T47D (cell line): ENCODE measurements around the gene NRDC.
"Not testable (repeated sequence)": the region's sequence is repeated elsewhere in the genome, so short reads cannot be mapped to it uniquely, and the experiment has no call there.

Experiments used
- DNase-seq, 2 experiments: peaks; one replicate each; pipeline versions ENCODE4 v3.0.0 to v3.0.0-alpha.2; 2011 to 2012; ENCODE audit warnings: low read depth in 1 of 2, low spot score in 1 of 2
- JUND ChIP-seq: IDR thresholded peaks from 2 replicates; pipeline ENCODE4 v1.6.1; 2012; ENCODE audit warnings: low read depth
- in situ Hi-C: cut with HindIII; loops from 2 replicates; pipeline ENCODE4 v1.10.0; 2016; ENCODE audit warnings: low sequenced_read_pairs, low pct_unique_long_range_greater_than_20kb

NRDC gene

GRCh38 chr1:51907079-51907702, 28.7 kb upstream of the NRDC start:
- in situ Hi-C loops: no loop called here
- peak in 1 of 2 experiments; percentile 25 for DNase-seq
- no peak for TF ChIP-seq JUND

GRCh38 chr1:51906306-51907078, 28.0 kb upstream of the NRDC start:
- in situ Hi-C loops: no loop called here
- no peak for DNase-seq

GRCh38 chr1:51902456-51902855, 23.9 kb upstream of the NRDC start:
- in situ Hi-C loops: no loop called here
- no peak for TF ChIP-seq JUND
- DNase-seq: no peak

More at GRCh38 chr1:51906306-51907078, 28.0 kb upstream of the NRDC start:
- no peak for TF ChIP-seq JUND

- no peak for DNase-seq
- in situ Hi-C loops: no loop called here
- no peak for TF ChIP-seq JUND
These were observed 22.6 kb upstream of the NRDC start for GRCh38 chr1:51901151-51901550.

GRCh38 chr1:51899022-51899421, 20.5 kb upstream of the NRDC start:
- no peak for DNase-seq
- TF ChIP-seq JUND: no peak
- in situ Hi-C loops: no loop called here

GRCh38 chr1:51898090-51898734, 19.7 kb upstream of the NRDC start:
- TF ChIP-seq JUND: no peak
- DNase-seq: no peak
- in situ Hi-C loops: no loop called here

GRCh38 chr1:51897699-51898031, 19.1 kb upstream of the NRDC start:
- TF ChIP-seq JUND: no peak
- in situ Hi-C loops: no loop called here
- no peak for DNase-seq

GRCh38 chr1:51894748-51895147, 16.2 kb upstream of the NRDC start:
- in situ Hi-C loops, DNase-seq: not testable (repeated sequence)

- DNase-seq: no peak
- in situ Hi-C loops: no loop called here
- TF ChIP-seq JUND: no peak
These were observed 265 bp downstream of the NRDC start for GRCh38 chr1:51878308-51878615.

GRCh38 chr1:51877434-51878307, 856 bp downstream of the NRDC start:
- peak in 1 of 2 experiments; percentile 16 for DNase-seq
- in situ Hi-C loops: no loop called here
- TF ChIP-seq JUND: no peak

- DNase-seq: no peak
- TF ChIP-seq JUND: no peak
- in situ Hi-C loops: no loop called here
These were observed 2.7 kb downstream of the NRDC start for GRCh38 chr1:51875836-51876235.

GRCh38 chr1:51875291-51875772, 3.2 kb downstream of the NRDC start:
- in situ Hi-C loops: no loop called here
- no peak for DNase-seq
- TF ChIP-seq JUND: no peak

- in situ Hi-C loops, DNase-seq: not testable (repeated sequence)
These were observed 5.3 kb downstream of the NRDC start for GRCh38 chr1:51873270-51873669.
